Small intestine (tissue), 7 donors: ENCODE measurements around the gene CACUL1. TPM values are rescaled to one million over a fixed set of nuclear protein-coding genes. Genes with fewer than 3 reads are reported as not detected.

Experiments
- DNase-seq, 2 donors: peaks; one replicate each; pipeline versions ENCODE4 v3.0.0 to v3.0.0-alpha.2; 2013
- FAIRE-seq: peaks from 2 replicates; lab custom pipeline; 2012; peaks lifted over from hg19 to GRCh38; lab: Jason Lieb, UNC
- H3K27ac ChIP-seq, 3 donors: one replicate each; pipeline ENCODE4 v1.5.1; 2013; ENCODE audit warnings: low read length in 2 of 3, mild to moderate bottlenecking in 2 of 3, control low read depth in 1 of 3, inconsistent platforms in 1 of 3, low read depth in 1 of 3, moderate library complexity in 1 of 3
- H3K27me3 ChIP-seq, 3 donors: one replicate each; pipeline ENCODE4 v1.6.1; 2013; ENCODE audit warnings: low read length in 3 of 3, inconsistent platforms in 1 of 3; ENCODE audit not compliant: control insufficient read depth in 3 of 3, insufficient read depth in 3 of 3
- H3K36me3 ChIP-seq, 3 donors: one replicate each; pipeline ENCODE4 v1.6.1; 2013; ENCODE audit warnings: low read length in 3 of 3, inconsistent platforms in 1 of 3, low read depth in 1 of 3, mild to moderate bottlenecking in 1 of 3, moderate library complexity in 1 of 3; ENCODE audit not compliant: control insufficient read depth in 3 of 3, insufficient read depth in 2 of 3
- H3K4me1 ChIP-seq, 3 donors: one replicate each; pipeline ENCODE4 v1.6.1; 2013; ENCODE audit warnings: low read length in 2 of 3, inconsistent platforms in 1 of 3, low read depth in 1 of 3, mild to moderate bottlenecking in 1 of 3, moderate library complexity in 1 of 3; ENCODE audit not compliant: control insufficient read depth in 3 of 3, insufficient read depth in 2 of 3
- H3K4me3 ChIP-seq, 3 donors: one replicate each; pipeline ENCODE4 v1.5.1; 2013; ENCODE audit warnings: low read length in 3 of 3, control low read depth in 1 of 3, inconsistent platforms in 1 of 3, low read depth in 1 of 3, mild to moderate bottlenecking in 1 of 3, moderate library complexity in 1 of 3
- H3K9me3 ChIP-seq, 2 donors: one replicate each; pipeline ENCODE4 v1.6.1; 2013; ENCODE audit warnings: low read depth in 1 of 2, low read length in 1 of 2; ENCODE audit not compliant: control insufficient read depth in 2 of 2, insufficient read depth in 1 of 2
- WGBS, 3 donors: extraction: QIAGEN DNeasy Blood & Tissue Kit; methylation state at CpG; one replicate each; pipeline ENCODE4 v1.1.7; 2013; 5-methylcytosine and 5-hydroxymethylcytosine counted together
- polyA plus RNA-seq, 4 donors: library from polyadenylated mRNA; stranded (reverse) in 3 of 4; unstranded in 1 of 4; fragments of 200-250 nt in 3 of 4; fragments of 120-200 nt in 1 of 4; gene quantifications; one replicate each; pipeline versions ENCODE4 v1.2.1 to v1.2.3, GENCODE V29; 2013
- donor health status: healthy with polysubstance abuse.
- donor health status: control.
- donor health status: control.
- donor health status: Bipolar disorder and iron deficiency.
- donor health status: healthy.

The CACUL1 gene
- polyA plus RNA-seq, 4 donors = 3.5 to 27.1 (median 6.7) TPM

- no peak overlapping the region for H3K4me3 ChIP-seq
- H3K4me1 ChIP-seq = no peaks in the 10 kb centered on the region
- H3K27ac ChIP-seq = no peak overlapping the region
- FAIRE-seq (no peak), DNase-seq (no peak)
- no peaks in the 10 kb centered on the region for H3K27me3 ChIP-seq
- H3K9me3 ChIP-seq = no peaks in the 10 kb centered on the region
- 98 to 99% (median 98%) methylated on average over 6 of the region's 6 CpGs for WGBS, 3 donors
- H3K36me3 ChIP-seq = peaks cover 3 to 10% (median 3%) of the 10 kb centered on the region in 3 donors
These were observed 50.1 kb downstream of the CACUL1 start for GRCh38 chr10:118704711-118705110.

GRCh38 chr10:118701529-118702323 lies 53.0 kb downstream of the CACUL1 start:
- no peaks in the 10 kb centered on the region for H3K9me3 ChIP-seq
- WGBS, 3 donors = 87 to 91% (median 88%) methylated on average over 8 of the region's 8 CpGs

GRCh38 chr10:118698421-118698820 lies 56.3 kb downstream of the CACUL1 start:
- FAIRE-seq = no peak
- peak; percentile 7 to 31 for DNase-seq
- no peak overlapping the region for H3K27ac ChIP-seq

More at GRCh38 chr10:118701529-118702323, 53.0 kb downstream of the CACUL1 start:
- H3K27me3 ChIP-seq = no peaks in the 10 kb centered on the region
- DNase-seq = no peak
- no peak overlapping the region for H3K4me3 ChIP-seq
- FAIRE-seq = no peak
- H3K27ac ChIP-seq = no peak overlapping the region
- H3K36me3 ChIP-seq = peaks cover 3 to 14% (median 3%) of the 10 kb centered on the region in 3 donors
- no peaks in the 10 kb centered on the region for H3K4me1 ChIP-seq

GRCh38 chr10:118694848-118695247 lies 59.9 kb downstream of the CACUL1 start:
- H3K4me3 ChIP-seq = no peak overlapping the region
- peaks cover 0 to 11% (median 4%) of the 10 kb centered on the region in 3 donors for H3K36me3 ChIP-seq
- H3K9me3 ChIP-seq = no peaks in the 10 kb centered on the region
- DNase-seq = no peak
- FAIRE-seq = no peak
- no peaks in the 10 kb centered on the region for H3K27me3 ChIP-seq
- H3K4me1 ChIP-seq = no peaks in the 10 kb centered on the region
- H3K27ac ChIP-seq = no peak overlapping the region

More at GRCh38 chr10:118698421-118698820, 56.3 kb downstream of the CACUL1 start:
- Histone ChIP-seq H3K4me1 (no peaks in the 10 kb centered on the region), H3K9me3 (no peaks in the 10 kb centered on the region), H3K4me3 (no peak overlapping the region), H3K27me3 (no peaks in the 10 kb centered on the region), H3K36me3 (peaks cover 3 to 12% (median 3%) of the 10 kb centered on the region in 3 donors)
- 68 to 70% (median 68%) methylated on average over 7 of the region's 7 CpGs for WGBS, 3 donors

- FAIRE-seq (no peak), DNase-seq (no peak)
- Histone ChIP-seq H3K36me3 (peaks cover 0 to 10% (median 9%) of the 10 kb centered on the region in 3 donors), H3K27ac (no peak overlapping the region), H3K4me1 (no peaks in the 10 kb centered on the region), H3K4me3 (no peak overlapping the region), H3K27me3 (no peaks in the 10 kb centered on the region), H3K9me3 (no peaks in the 10 kb centered on the region)
- 70 to 83% (median 82%) methylated on average over 4 of the region's 4 CpGs for WGBS, 3 donors
These were observed 61.9 kb downstream of the CACUL1 start for GRCh38 chr10:118692872-118693271.

GRCh38 chr10:118689070-118689858 lies 65.5 kb downstream of the CACUL1 start:
- DNase-seq (no peak), FAIRE-seq (no peak)
- H3K4me3 ChIP-seq = no peak overlapping the region
- H3K27ac ChIP-seq = no peak overlapping the region
- no peaks in the 10 kb centered on the region for H3K9me3 ChIP-seq
- WGBS, 3 donors = 77 to 89% (median 88%) methylated on average over 4 of the region's 4 CpGs
- no peaks in the 10 kb centered on the region for H3K4me1 ChIP-seq
- H3K27me3 ChIP-seq = no peaks in the 10 kb centered on the region
- peaks cover 4 to 25% (median 12%) of the 10 kb centered on the region in 3 donors for H3K36me3 ChIP-seq

GRCh38 chr10:118687472-118687871 lies 67.3 kb downstream of the CACUL1 start:
- Histone ChIP-seq H3K27ac (no peak overlapping the region), H3K36me3 (peaks cover 4 to 24% (median 10%) of the 10 kb centered on the region in 3 donors), H3K4me1 (no peaks in the 10 kb centered on the region), H3K27me3 (no peaks in the 10 kb centered on the region), H3K9me3 (no peaks in the 10 kb centered on the region), H3K4me3 (no peak overlapping the region)
- no peak for DNase-seq
- no peak for FAIRE-seq

- Histone ChIP-seq H3K4me1 (no peaks in the 10 kb centered on the region), H3K9me3 (no peaks in the 10 kb centered on the region), H3K27ac (no peak overlapping the region), H3K4me3 (no peak overlapping the region), H3K27me3 (no peaks in the 10 kb centered on the region), H3K36me3 (peaks cover 3 to 17% (median 4%) of the 10 kb centered on the region in 3 donors)
- no peak for FAIRE-seq
- 93 to 95% (median 94%) methylated on average over 6 of the region's 6 CpGs for WGBS, 3 donors
- no peak for DNase-seq
These were observed 72.2 kb downstream of the CACUL1 start for GRCh38 chr10:118682533-118682932.
